ENCODE measurements around the gene ERRFI1. TPM values are rescaled to one million over a fixed set of nuclear protein-coding genes. Genes with fewer than 3 reads are reported as not detected.
"Not testable (repeated sequence)": the region's sequence is repeated elsewhere in the genome, so short reads cannot be mapped to it uniquely, and the experiment has no call there.

Gene ERRFI1
- total RNA-seq, 2 experiments from 2014 or later, result 0.22 to 0.35 TPM

- POLR2A ChIA-PET, DNase-seq, H3K9me3 Mint-ChIP-seq, H3K27me3 Mint-ChIP-seq: not testable (repeated sequence)
- CTCF ChIA-PET, result interaction anchor here (1.1 to 2.2 kb wide), 3 partner anchors 12 to 21 kb away, joined by 3 to 13 read pairs (median 4); no protein-coding TSS in a partner anchor
- H3K36me3 Mint-ChIP-seq (ENCODE audit: low read depth), result peaks cover 46% of the 10 kb centered on the region
- peaks cover 65% of the 10 kb centered on the region for H3K4me1 Mint-ChIP-seq
- peak overlapping the region; percentile 96 for H3K4me3 Mint-ChIP-seq
- H3K27ac Mint-ChIP-seq, result peak overlapping the region; percentile 71
Observed at GRCh38 chr1:7963841-7964240, 62.3 kb downstream of the ERRFI1 start.

- Mint-ChIP-seq H3K36me3 (ENCODE audit: low read depth) (peaks cover 44% of the 10 kb centered on the region), H3K4me1 (peaks cover 64% of the 10 kb centered on the region), H3K4me3 (peak overlapping the region; percentile 96), H3K27ac (peak overlapping the region; percentile 62)
- POLR2A ChIA-PET, H3K9me3 Mint-ChIP-seq, H3K27me3 Mint-ChIP-seq, DNase-seq: not testable (repeated sequence)
- CTCF ChIA-PET, result interaction anchor here (1.1 to 2.2 kb wide), 3 partner anchors 12 to 21 kb away, joined by 3 to 13 read pairs (median 4); no protein-coding TSS in a partner anchor
Observed at GRCh38 chr1:7963378-7963730, 62.8 kb downstream of the ERRFI1 start.

GRCh38 chr1:7962636-7963377, 63.3 kb downstream of the ERRFI1 start:
- no peak for DNase-seq
- Mint-ChIP-seq H3K27me3 (no peaks in the 10 kb centered on the region), H3K9me3 (no peaks in the 10 kb centered on the region), H3K4me3 (peak overlapping the region; percentile 96), H3K4me1 (peaks cover 64% of the 10 kb centered on the region), H3K36me3 (ENCODE audit: low read depth) (peaks cover 44% of the 10 kb centered on the region), H3K27ac (peak overlapping the region; percentile 99)
- ChIA-PET CTCF (interaction anchor here (1.1 to 2.2 kb wide), 3 partner anchors 13 to 20 kb away, joined by 3 to 13 read pairs (median 4); no protein-coding TSS in a partner anchor), POLR2A (no interaction called here)

GRCh38 chr1:7962014-7962335, 64.1 kb downstream of the ERRFI1 start:
- DNase-seq, result no peak
- H3K4me1 Mint-ChIP-seq, result peaks cover 62% of the 10 kb centered on the region
- ChIA-PET POLR2A (no interaction called here), CTCF (interaction anchor here (1.0 kb wide), 1 partner anchor 14 kb away, joined by 3 read pairs; no protein-coding TSS in a partner anchor)
- H3K27ac Mint-ChIP-seq, result peak overlapping the region; percentile 99
- H3K36me3 Mint-ChIP-seq (ENCODE audit: low read depth), result peaks cover 40% of the 10 kb centered on the region
- H3K27me3 Mint-ChIP-seq, result no peaks in the 10 kb centered on the region
- H3K4me3 Mint-ChIP-seq, result peak overlapping the region; percentile 96
- H3K9me3 Mint-ChIP-seq, result no peaks in the 10 kb centered on the region

Other genes with a start within 250 kb of the ERRFI1 start
- gene PER3, start 242.0 kb downstream of the ERRFI1 start, total RNA-seq, result 1 to 10 TPM; 1.6 to 2.1 TPM
- under 1 TPM in 1 of 2 experiments, not detected in 1; 0.17 TPM for gene UTS2, start 173.2 kb downstream of the ERRFI1 start, total RNA-seq
- gene TNFRSF9, start 85.5 kb downstream of the ERRFI1 start, total RNA-seq, result under 1 TPM; 0.57 to 0.62 TPM
- 100 to 1,000 TPM; 226 to 232 TPM for gene PARK7, start 64.6 kb downstream of the ERRFI1 start, total RNA-seq